GM19328 (cell line): ENCODE data around the gene ZNF132.

ENCODE experiments used
- ATAC-seq: cut with Tn5 transposase; IDR thresholded peaks from one replicate; pipeline ENCODE4 v1.9.1; 2021; ENCODE audit warnings: mild to moderate bottlenecking, moderate library complexity; ENCODE audit not compliant: unreplicated experiment

ZNF132 gene

DNA sequence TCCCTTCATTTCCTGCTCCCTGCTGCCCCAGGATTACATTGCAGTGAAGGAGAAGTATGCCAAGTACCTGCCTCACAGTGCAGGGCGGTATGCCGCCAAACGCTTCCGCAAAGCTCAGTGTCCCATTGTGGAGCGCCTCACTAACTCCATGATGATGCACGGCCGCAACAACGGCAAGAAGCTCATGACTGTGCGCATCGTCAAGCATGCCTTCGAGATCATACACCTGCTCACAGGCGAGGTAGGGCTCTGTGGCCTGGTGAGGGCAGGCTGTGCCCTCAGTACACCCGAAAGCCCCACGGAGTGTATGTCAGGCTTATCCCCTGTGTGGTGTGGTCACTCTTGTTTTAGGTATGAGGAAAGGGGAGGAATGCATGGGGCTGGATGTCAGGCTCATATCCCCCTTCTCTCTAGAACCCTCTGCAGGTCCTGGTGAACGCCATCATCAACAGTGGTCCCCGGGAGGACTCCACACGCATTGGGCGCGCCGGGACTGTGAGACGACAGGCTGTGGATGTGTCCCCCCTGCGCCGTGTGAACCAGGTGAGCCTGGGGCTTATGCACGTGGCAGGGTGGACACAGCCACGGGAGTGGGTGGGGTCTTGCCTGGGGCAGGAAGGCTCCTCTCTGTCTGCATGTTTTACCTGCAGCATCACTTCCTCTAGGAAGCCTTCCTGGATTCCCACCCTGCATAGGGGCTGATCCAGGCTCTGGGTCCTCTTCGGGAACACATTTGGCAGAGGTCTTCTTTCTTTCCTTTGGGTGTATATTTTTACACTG lies 46.8 kb downstream of the ZNF132 start:
- no peak for ATAC-seq

DNA sequence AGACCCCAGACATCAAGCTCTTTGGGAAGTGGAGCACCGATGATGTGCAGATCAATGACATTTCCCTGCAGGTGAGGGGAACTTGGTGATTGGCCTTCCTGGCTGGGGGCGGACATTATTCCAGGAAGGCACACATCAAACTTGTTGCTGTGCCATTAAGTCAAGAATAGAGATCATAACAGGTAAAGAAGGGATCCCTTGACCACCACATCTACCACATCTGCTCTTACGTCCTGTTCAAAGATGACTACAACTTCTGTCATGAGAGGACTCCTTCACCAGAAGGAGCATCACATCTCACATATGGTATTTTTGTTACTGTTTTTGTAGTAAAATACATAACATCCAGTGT lies 51.8 kb downstream of the ZNF132 start:
- ATAC-seq, result no peak

DNA sequence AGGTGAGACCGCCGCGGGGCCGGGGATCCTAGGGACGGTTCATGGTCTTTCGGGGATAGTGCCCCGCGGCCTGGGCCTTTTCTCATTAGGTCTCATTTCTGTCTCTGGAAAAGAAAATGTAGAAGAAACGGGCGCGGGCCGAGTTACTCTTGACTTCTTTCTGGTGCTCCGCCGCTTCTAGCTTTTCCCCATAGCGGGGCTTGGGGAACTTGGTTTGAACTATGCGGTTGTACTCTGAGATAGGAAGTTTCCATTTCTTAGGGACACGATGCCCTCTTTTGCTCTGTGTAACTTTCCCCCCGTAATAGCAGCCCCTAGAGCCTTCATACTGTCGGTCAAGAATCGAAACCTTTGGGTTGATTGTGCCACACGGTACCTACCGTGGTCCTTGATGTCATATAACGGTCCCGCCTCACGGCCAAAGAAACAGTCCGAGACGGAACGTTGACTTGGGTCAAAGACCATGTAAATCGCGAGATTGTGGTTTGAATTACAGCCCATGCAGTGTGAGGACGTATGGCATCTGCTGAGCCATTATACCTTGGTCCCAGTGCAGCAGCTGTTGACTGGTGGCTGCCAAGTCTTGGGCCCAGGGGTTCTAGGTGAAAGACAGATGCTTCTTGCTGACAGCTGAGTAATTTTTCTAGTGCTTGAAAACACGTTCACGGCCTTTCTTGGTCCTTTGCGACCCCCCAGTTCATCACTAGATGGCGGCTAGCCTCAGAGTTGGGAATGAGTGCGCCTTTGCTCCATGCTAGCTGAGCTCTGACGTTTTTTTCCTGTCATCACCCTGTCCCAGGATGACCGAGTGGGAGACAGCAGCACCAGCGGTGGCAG lies 52.4 kb downstream of the ZNF132 start:
- no peak for ATAC-seq

DNA sequence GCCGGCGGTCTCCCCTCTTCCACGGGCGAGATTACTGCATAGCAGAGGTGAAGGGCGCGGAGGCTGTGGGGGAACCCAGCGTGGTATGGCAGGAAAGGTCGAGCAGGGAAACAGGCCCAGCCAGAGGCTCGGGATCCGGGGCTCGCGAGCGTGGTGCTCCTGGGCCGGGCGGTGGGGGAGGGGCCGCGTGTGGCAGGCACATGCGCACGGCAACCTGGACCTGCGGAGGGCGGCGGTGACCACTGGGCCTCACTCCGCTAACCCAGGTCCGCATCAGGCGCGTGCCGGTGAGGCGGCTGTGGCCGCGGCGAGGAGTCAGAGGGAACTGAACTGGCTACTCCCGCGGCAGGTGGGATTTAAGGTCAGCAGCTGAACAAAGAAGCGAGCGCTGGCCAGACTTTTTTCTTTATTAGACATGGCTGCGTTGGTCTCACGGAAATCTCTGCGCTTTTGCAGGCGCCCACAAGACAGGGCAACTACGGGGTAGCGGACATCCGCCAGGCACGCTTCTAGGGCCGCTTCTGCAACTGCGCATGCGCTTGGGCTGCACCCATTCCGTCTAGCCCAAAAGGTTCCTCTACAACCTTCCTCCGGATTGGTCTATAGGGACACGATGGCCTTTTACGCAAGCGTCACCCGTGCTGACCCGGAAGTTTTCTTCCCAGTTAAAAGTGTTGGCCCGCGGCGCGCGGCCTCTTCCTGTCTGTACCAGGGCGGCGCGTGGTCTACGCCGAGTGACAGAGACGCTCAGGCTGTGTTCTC lies 53.2 kb downstream of the ZNF132 start, which contains the start of gene RPS5:
RPS5 (plus strand) TSS at position 694 of the 762 bp plus-strand sequence. CDS start 869 bp downstream, outside the sequence.
- ATAC-seq, result peak; percentile 84

DNA sequence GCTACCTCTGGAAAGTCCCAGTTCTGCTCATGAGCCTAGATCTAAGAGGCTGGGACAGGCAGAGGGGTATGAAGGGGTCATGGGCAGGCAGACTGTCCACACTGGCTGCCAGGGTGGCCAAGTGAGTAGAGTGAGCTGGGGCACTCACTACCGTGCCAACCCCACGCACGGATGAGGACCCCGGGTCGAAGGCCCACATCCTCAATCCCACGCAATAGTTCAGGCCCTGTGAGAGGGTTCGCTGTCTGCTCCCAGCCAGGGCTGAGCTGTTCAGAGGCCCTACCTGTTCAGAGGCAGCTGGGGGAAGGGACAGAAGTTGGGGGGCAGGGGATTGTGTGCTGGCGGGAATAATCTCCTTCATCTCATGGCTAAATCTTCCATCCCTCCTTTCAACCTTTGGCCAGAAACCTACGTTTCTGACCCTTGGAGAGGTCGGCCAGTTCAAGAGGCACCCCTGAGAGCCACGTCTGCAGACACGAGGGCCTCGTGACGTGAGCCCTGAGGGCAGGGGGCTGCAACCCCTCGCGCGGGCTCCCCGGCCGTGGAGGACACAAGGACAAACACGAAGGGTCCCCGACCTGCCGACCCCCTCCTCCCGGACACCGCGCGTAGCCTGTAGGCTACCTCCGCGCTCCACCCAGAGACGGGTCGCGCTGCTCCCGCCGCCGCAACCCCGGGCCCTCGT lies 53.9 kb downstream of the ZNF132 start:
- peak; percentile 19 for ATAC-seq

DNA sequence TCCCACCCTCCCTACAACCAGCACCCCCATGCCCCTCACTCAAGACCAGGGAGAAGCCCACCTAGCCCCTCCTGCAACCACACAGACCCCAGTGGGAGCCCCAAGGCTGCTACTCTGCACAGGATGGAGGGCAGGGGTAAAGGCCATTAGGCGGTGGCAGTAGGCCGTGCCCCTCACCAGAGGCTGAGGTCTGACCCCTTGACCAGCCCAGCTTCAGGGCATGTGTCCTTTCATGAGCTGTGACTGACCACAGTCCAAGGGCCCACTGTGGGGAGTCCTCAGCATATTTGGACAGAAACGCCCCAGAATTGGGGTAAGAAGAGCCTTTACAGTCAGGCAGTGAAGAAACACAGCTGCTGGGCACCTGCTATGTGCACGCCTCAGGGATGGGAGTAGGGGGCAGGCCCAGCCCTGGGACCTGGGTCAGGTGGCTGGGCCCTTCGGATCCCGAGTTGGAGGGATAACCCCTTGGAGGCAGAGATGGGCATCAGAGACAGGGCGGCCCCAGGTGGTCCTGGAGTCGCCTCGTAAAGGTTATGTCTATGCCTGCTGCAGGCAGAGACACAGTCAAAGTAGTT lies 54.6 kb downstream of the ZNF132 start:
- ATAC-seq, result no peak

DNA sequence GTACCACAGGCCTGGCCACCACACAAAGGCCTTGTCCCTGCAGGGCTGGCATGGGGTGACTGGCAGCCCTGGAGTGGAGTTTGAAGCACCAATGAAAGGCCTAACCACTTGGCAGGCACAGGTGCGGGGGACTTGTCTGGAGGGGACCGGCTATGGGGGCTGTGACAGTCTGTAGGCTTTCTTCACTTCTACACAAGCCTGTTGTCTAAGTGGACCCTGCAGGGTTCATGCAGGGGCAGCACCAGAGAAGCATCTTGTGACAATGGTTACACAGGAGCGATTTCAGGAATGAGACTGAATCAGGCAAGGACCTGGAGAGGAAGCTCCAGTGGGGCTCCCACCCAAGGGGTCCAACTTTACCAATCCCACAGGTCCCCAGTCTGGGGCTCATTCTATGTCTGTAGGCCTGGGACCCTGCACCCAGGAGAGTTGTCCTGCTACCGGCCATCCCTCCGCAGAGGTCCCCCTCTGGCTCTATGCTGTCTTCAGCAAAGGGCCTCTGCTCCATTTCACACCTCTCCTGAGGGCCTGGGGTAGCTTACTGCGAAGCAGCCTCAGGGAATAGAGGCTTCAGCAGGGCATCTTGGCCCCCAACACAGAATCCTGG lies 56.9 kb downstream of the ZNF132 start:
- no peak for ATAC-seq
